Activated naive CD4-positive, alpha-beta T cell treated with anti-CD3 and anti-CD28 coated beads for 36 hours (primary cell): Measurements from ENCODE around the gene AQP4. TPM values are rescaled to one million over a fixed set of nuclear protein-coding genes. Genes with fewer than 3 reads are reported as not detected.

ENCODE experiments used
- CTCF ChIA-PET: fragments of 350-600 bp; sonication (Branson Sonifier 250); formaldehyde crosslinking; loops from one replicate; lab custom pipeline; 2021; ENCODE audit warnings: antibody characterized with exemption; lab: Charles Lee
- DNase-seq: peaks from one replicate; pipeline ENCODE4 v3.0.0-alpha.2; 2020
- H3K27ac Mint-ChIP-seq: one replicate; pipeline ENCODE4 v1.8.0; 2021; ENCODE audit warnings: mild to moderate bottlenecking, mixed read lengths
- H3K27me3 Mint-ChIP-seq: one replicate; pipeline ENCODE4 v1.8.0; 2021; ENCODE audit warnings: low read depth, mixed read lengths
- H3K36me3 Mint-ChIP-seq: one replicate; pipeline ENCODE4 v1.8.0; 2021; ENCODE audit warnings: low read depth, mixed read lengths
- H3K4me1 Mint-ChIP-seq: one replicate; pipeline ENCODE4 v1.8.0; 2021; ENCODE audit warnings: low read depth, mixed read lengths
- H3K4me3 Mint-ChIP-seq: one replicate; pipeline ENCODE4 v1.8.0; 2021; ENCODE audit warnings: mild to moderate bottlenecking, moderate library complexity, mixed read lengths
- H3K9me3 Mint-ChIP-seq: one replicate; pipeline ENCODE4 v1.8.0; 2021; ENCODE audit warnings: mixed read lengths
- intact Hi-C: fragments of 100-400 bp; cut with micrococcal nuclease; formaldehyde crosslinking; loops from one replicate; pipeline ENCODE4 v1.15.1; 2023
- total RNA-seq, 2 experiments: library from RNA; stranded (reverse); gene quantifications; one replicate each; pipeline ENCODE4 v1.2.3, GENCODE V29; 2021

AQP4 gene
- total RNA-seq: not detected

GRCh38 chr18:26865557-26865956, at the start of gene AQP4:
TSS of gene AQP4 (minus strand) at chr18:26865707. CDS start at chr18:26865689, 18 bp downstream.
- Mint-ChIP-seq H3K4me3 (no peak within 1 kb of the TSS), H3K4me1 (no peaks in the 10 kb centered on the region), H3K36me3 (no peaks in the 10 kb centered on the region), H3K27ac (no peak within 1 kb of the TSS), H3K27me3 (peaks cover 17% of the 10 kb centered on the region), H3K9me3 (no peaks in the 10 kb centered on the region)
- CTCF ChIA-PET: no interaction called here
- no peak for DNase-seq
- intact Hi-C loops: no loop called here

GRCh38 chr18:26911840-26912239, 46.3 kb upstream of the AQP4 start:
- Mint-ChIP-seq H3K4me1 (no peaks in the 10 kb centered on the region), H3K4me3 (no peak overlapping the region), H3K27me3 (no peaks in the 10 kb centered on the region), H3K9me3 (peaks cover 4% of the 10 kb centered on the region), H3K36me3 (no peaks in the 10 kb centered on the region), H3K27ac (no peak overlapping the region)
- no peak for DNase-seq
- CTCF ChIA-PET: no interaction called here
- intact Hi-C loops: no loop called here

GRCh38 chr18:26909599-26910290, 44.2 kb upstream of the AQP4 start:
- Mint-ChIP-seq H3K9me3 (peaks cover 4% of the 10 kb centered on the region), H3K4me1 (no peaks in the 10 kb centered on the region), H3K27me3 (no peaks in the 10 kb centered on the region), H3K4me3 (no peak overlapping the region), H3K36me3 (no peaks in the 10 kb centered on the region), H3K27ac (no peak overlapping the region)
- CTCF ChIA-PET: no interaction called here
- DNase-seq: no peak
- intact Hi-C loops: no loop called here

- H3K4me3 Mint-ChIP-seq: no peak overlapping the region
- DNase-seq: no peak
- no peak overlapping the region for H3K27ac Mint-ChIP-seq
- CTCF ChIA-PET: interaction anchor here (0.6 kb wide), 1 partner anchor 526 kb away, joined by 3 read pairs; no protein-coding TSS in a partner anchor
- no peaks in the 10 kb centered on the region for H3K27me3 Mint-ChIP-seq
- intact Hi-C loops: no loop called here
- no peaks in the 10 kb centered on the region for H3K36me3 Mint-ChIP-seq
- no peaks in the 10 kb centered on the region for H3K4me1 Mint-ChIP-seq
- peaks cover 5% of the 10 kb centered on the region for H3K9me3 Mint-ChIP-seq
Observed at GRCh38 chr18:26908906-26909305, 43.4 kb upstream of the AQP4 start.

GRCh38 chr18:26902291-26902690, 36.8 kb upstream of the AQP4 start:
- CTCF ChIA-PET: no interaction called here
- Mint-ChIP-seq H3K4me3 (no peak overlapping the region), H3K27me3 (no peaks in the 10 kb centered on the region), H3K9me3 (peaks cover 8% of the 10 kb centered on the region), H3K27ac (no peak overlapping the region), H3K36me3 (no peaks in the 10 kb centered on the region), H3K4me1 (no peaks in the 10 kb centered on the region)
- no peak for DNase-seq
- intact Hi-C loops: no loop called here

- Mint-ChIP-seq H3K4me3 (no peak overlapping the region), H3K36me3 (no peaks in the 10 kb centered on the region)
- intact Hi-C loops: no loop called here
Observed at GRCh38 chr18:26901020-26901419, 35.5 kb upstream of the AQP4 start.

GRCh38 chr18:26894426-26894825, 28.9 kb upstream of the AQP4 start:
- Mint-ChIP-seq H3K9me3 (peaks cover 6% of the 10 kb centered on the region), H3K27me3 (no peaks in the 10 kb centered on the region)

More at GRCh38 chr18:26901020-26901419, 35.5 kb upstream of the AQP4 start:
- no peak overlapping the region for H3K27ac Mint-ChIP-seq
- no peaks in the 10 kb centered on the region for H3K4me1 Mint-ChIP-seq
- DNase-seq: no peak
- H3K27me3 Mint-ChIP-seq: no peaks in the 10 kb centered on the region
- peaks cover 11% of the 10 kb centered on the region for H3K9me3 Mint-ChIP-seq
- CTCF ChIA-PET: no interaction called here

GRCh38 chr18:26893996-26894395, 28.5 kb upstream of the AQP4 start:
- CTCF ChIA-PET: no interaction called here
- intact Hi-C loops: no loop called here
- Mint-ChIP-seq H3K9me3 (peaks cover 4% of the 10 kb centered on the region), H3K4me1 (no peaks in the 10 kb centered on the region), H3K36me3 (no peaks in the 10 kb centered on the region), H3K4me3 (no peak overlapping the region), H3K27me3 (no peaks in the 10 kb centered on the region), H3K27ac (no peak overlapping the region)
- DNase-seq: no peak

More at GRCh38 chr18:26894426-26894825, 28.9 kb upstream of the AQP4 start:
- no peak overlapping the region for H3K4me3 Mint-ChIP-seq
- H3K27ac Mint-ChIP-seq: no peak overlapping the region
- intact Hi-C loops: no loop called here
- CTCF ChIA-PET: no interaction called here
- no peak for DNase-seq
- no peaks in the 10 kb centered on the region for H3K4me1 Mint-ChIP-seq
- no peaks in the 10 kb centered on the region for H3K36me3 Mint-ChIP-seq

GRCh38 chr18:26888259-26888658, 22.8 kb upstream of the AQP4 start:
- Mint-ChIP-seq H3K36me3 (no peaks in the 10 kb centered on the region), H3K4me3 (no peak overlapping the region), H3K27ac (no peak overlapping the region)

GRCh38 chr18:26875040-26875654, 9.6 kb upstream of the AQP4 start:
- no peak for DNase-seq
- H3K4me1 Mint-ChIP-seq: no peaks in the 10 kb centered on the region
- H3K27me3 Mint-ChIP-seq: no peaks in the 10 kb centered on the region
- no peaks in the 10 kb centered on the region for H3K36me3 Mint-ChIP-seq
- peaks cover 1% of the 10 kb centered on the region for H3K9me3 Mint-ChIP-seq
- intact Hi-C loops: no loop called here
- no peak overlapping the region for H3K27ac Mint-ChIP-seq
- no peak overlapping the region for H3K4me3 Mint-ChIP-seq
- CTCF ChIA-PET: no interaction called here

More at GRCh38 chr18:26888259-26888658, 22.8 kb upstream of the AQP4 start:
- intact Hi-C loops: no loop called here
- H3K27me3 Mint-ChIP-seq: no peaks in the 10 kb centered on the region
- H3K9me3 Mint-ChIP-seq: no peaks in the 10 kb centered on the region
- H3K4me1 Mint-ChIP-seq: no peaks in the 10 kb centered on the region
- CTCF ChIA-PET: no interaction called here
- DNase-seq: no peak

- Mint-ChIP-seq H3K27ac (no peak overlapping the region), H3K4me1 (no peaks in the 10 kb centered on the region), H3K27me3 (no peaks in the 10 kb centered on the region), H3K9me3 (peaks cover under 1% of the 10 kb centered on the region), H3K4me3 (no peak overlapping the region), H3K36me3 (no peaks in the 10 kb centered on the region)
- intact Hi-C loops: no loop called here
- CTCF ChIA-PET: no interaction called here
- DNase-seq: no peak
Observed at GRCh38 chr18:26874283-26874682, 8.8 kb upstream of the AQP4 start.

GRCh38 chr18:26869640-26870039, 4.1 kb upstream of the AQP4 start:
- H3K4me3 Mint-ChIP-seq: no peak overlapping the region
- intact Hi-C loops: no loop called here

GRCh38 chr18:26868968-26869586, 3.6 kb upstream of the AQP4 start:
- DNase-seq: no peak
- no peaks in the 10 kb centered on the region for H3K9me3 Mint-ChIP-seq
- no peaks in the 10 kb centered on the region for H3K36me3 Mint-ChIP-seq
- H3K4me1 Mint-ChIP-seq: no peaks in the 10 kb centered on the region
- H3K4me3 Mint-ChIP-seq: no peak overlapping the region
- intact Hi-C loops: no loop called here
- CTCF ChIA-PET: no interaction called here
- H3K27me3 Mint-ChIP-seq: peaks cover 10% of the 10 kb centered on the region
- no peak overlapping the region for H3K27ac Mint-ChIP-seq

More at GRCh38 chr18:26869640-26870039, 4.1 kb upstream of the AQP4 start:
- Mint-ChIP-seq H3K27ac (no peak overlapping the region), H3K9me3 (no peaks in the 10 kb centered on the region), H3K4me1 (no peaks in the 10 kb centered on the region), H3K27me3 (peaks cover 5% of the 10 kb centered on the region), H3K36me3 (no peaks in the 10 kb centered on the region)
- CTCF ChIA-PET: no interaction called here
- DNase-seq: no peak
